Stimulated activated CD4-positive, alpha-beta T cell treated with anti-CD3 and anti-CD28 coated beads, Interleukin-2, amount 100 ng/mL, for 48 hours (primary cell): ENCODE results near the gene NTN5.
"Not testable (repeated sequence)": the region's sequence is repeated elsewhere in the genome, so short reads cannot be mapped to it uniquely, and the experiment has no call there.

Experiments
- DNase-seq, 2 donors: peaks; one replicate each; pipeline ENCODE4 v3.0.0-alpha.2; 2020

NTN5 gene

DNA sequence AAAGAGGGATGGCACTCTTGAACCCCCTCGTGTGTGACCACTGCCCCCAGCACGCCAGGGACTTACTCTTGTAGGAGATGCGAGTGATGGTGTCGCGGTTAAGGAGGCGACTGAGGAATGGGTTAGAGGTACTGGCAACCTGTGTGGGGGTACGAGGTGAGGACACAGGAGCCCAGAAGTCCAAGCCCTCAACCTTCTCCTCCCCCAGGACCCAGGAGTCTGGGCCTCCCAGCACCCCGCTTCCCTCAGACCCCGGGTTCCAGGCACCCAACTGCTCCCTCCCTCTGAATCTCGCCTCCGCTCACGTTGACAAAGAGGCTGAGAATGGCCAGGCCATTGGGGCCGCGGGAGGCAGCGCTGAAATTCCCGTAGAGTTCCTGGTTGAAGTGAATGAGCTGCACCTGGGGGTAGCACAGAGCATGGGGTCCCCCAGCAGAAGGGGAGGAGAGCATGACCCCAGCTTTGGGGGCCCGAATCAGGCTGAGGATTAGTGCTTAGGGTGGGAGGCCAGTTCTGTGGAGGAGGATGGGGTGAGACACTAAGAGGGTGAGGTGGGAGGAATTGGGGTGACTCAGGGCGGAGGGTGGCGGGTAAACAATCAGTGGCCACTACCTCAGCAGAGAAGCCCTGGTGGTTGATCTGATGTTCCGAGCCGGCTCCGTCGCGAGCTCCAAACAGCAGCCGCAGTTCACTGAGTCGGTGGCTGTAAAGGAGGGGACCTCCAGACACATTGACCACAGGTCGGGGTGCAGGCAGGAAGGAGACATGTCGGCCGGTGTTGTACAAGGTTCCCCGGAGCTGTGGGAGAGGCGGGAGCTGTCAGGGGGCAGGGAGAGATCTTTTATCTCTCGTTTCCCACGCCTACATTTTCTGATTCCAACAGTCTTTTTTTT, 33.1 kb downstream of the NTN5 start:
- no peak for DNase-seq

DNA sequence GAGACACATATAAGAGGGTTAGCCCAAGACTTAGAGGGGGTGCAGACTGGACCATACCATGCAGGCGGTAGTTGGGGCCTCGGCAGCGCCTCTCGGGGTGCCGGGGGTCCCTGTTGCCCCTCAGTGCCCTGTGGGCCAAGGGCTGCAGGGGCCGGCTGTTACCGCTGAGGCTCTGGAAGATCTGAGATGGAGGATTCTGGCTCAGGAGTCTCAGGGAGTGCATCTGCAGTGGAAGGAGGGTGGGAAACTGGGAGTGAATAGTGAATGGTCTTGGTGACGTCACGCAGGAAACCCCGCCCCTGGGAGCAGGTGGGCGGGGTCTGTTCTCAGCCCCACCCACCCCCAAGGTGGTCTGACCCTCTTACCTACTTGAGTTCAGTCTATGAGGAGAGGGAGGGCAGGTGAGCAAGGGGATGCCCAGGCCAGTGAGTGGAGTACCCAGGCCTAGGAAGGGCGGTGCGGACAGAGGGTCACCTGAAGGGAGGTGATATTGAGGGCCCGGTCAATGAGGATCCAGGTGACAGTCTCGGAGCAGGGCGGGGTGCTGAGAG, 33.9 kb downstream of the NTN5 start:
- DNase-seq: no peak

DNA sequence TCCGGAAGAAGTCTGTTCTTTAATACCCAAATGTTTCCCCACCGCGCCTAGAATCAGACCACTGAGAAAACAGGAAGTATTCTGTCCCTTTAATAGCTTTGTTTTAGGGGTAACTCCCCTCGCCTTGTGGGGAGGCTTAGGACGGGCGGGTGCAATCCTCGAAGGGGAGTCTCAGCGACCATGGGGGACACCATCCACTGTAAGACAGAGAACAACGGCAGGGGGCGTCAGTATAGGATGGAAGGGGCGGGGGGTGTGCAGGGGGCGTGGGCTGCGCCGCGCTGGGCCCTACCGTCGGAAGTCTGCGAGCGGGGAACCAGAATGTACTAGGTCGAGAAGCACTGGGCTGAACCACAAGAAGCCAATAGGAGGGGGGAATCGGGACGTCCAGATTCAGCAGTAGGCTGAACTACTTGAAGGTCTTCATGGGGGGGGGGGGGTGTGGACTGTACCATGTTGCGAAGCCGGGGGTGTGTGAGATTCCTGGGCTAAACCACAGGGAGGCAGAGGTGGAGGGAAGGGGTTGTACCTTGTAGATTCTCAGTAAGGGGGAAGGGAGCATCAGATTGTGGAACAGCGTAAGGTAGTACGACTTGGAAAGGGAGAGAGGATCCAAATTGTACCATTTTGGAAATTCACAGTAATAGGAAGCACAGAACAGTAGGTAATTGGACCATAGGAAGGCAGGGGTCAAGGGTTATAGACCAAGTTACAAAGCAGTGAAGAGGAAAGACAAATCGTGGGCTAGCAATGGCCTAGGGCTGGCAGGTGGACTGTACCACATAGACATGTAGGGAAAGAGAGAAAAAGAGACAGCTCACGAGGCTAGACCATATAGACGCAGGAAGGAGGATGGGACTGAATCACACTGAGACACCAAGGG, 34.6 kb downstream of the NTN5 start:
- DNase-seq: peak; percentile 51 to 61

- peak; percentile 94 to 95 for DNase-seq
Measured at GRCh38 chr19:48637449-48637947, 35.3 kb downstream of the NTN5 start.

DNA sequence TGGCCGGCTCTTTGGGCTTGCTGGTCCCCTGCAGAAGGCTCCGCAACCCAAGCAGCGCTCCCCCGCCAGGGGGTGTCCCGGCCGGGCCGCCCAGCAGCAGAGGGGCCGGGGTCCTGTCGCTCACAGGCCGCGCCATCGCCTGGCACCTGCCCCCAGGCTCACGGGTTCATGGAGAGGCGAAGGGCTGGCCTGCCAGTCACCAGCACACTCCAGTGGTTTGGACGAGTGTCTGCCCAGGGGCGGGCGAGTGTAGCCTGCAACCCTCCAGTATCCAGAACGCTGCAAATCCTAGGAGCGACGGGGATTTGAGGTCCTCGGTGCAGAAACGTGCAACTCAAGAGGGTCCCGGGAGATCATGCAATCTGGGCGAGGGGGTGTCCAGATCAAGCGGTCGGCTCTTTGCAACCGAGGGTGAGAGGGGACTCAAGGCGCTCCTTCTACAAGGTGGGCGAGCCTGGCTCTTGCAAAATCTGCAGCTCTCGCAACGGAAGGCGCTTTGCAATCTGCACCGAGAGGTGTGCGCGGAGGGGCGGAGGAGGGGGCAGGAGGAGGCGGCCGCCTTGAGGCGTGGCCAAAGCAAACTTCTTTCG, 35.9 kb downstream of the NTN5 start, which contains the start of gene DBP:
Gene DBP (minus strand): TSS at position 521 of the 590 bp plus-strand sequence. CDS start 385 bp downstream, at position 136.
- DNase-seq: no peak

DNA sequence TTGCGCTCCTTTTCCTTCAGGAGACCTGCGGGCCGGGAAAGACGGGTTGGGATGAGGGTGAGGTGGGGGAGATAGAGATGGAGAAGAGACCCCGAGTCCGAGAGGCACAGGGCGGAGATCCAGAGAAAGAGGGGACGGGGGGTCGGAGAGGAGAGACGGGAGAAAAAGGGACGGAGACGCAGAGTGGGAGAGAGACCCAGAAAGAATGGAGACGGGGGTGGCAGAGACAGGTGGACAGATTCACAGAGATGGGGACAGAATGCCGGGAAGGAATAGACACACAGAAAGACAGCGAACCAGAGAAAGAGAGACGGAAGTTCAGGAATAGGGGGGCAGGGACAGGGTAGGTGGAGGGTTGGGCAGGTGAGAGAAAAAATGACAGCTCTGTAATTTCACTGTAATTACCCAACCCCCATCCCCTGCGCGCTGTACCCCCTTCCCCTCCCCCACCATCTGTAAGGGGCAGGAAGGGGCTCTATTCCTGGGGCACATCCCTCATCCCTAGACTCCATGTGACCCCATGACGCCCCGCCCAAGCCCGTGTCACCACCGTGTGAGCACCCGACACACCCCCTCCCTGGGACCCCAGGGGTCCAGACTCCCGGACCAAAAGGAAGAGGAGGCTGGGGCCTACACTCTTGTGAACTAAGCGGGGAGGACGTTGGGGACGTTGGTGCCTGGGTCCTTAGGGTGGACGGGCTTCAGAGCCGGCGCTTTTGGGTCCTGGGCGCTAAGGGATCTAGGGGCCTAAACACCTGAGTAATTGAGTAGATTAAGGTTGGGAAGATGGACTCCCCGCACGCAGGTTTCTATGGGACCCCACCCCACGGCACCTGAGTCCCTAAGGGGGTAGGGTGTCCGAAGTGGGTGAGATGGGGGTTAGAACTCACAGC, 36.6 kb downstream of the NTN5 start:
- DNase-seq: no peak

DNA sequence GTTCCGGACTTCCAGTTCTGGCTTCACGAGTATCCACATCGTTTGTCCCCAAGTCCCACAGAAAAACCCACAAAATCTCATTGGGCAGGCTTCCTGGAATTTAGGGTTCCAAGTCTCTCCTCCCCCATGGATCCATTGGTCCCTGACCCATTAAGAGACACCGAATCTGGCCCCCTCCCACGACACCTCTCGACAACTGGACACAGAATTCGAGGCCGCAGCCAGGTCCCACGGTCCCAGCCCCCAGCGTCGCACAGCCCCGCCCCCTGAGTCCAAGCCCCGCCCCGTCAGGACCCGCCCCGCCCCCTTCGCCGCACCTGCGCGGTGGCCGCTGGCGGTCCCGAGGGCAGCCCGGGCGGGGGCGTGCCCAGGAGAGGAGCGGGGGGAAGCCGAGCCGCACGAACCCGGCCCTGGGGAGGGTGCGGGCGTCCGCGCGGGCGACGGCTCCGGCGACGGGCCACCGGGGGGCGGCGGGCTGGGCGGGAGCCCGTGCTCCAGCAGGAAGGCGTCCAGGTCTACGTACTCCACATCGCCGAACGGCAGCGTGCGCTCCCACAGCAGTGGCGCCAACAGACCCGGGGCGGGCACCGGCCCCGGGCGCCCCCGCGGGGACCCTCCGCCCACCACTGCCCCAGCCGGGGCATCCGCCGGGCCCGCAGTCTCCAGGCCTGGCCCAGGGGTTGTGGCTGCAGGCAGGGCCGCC, 37.4 kb downstream of the NTN5 start:
- peak; percentile 61 to 76 for DNase-seq

DNA sequence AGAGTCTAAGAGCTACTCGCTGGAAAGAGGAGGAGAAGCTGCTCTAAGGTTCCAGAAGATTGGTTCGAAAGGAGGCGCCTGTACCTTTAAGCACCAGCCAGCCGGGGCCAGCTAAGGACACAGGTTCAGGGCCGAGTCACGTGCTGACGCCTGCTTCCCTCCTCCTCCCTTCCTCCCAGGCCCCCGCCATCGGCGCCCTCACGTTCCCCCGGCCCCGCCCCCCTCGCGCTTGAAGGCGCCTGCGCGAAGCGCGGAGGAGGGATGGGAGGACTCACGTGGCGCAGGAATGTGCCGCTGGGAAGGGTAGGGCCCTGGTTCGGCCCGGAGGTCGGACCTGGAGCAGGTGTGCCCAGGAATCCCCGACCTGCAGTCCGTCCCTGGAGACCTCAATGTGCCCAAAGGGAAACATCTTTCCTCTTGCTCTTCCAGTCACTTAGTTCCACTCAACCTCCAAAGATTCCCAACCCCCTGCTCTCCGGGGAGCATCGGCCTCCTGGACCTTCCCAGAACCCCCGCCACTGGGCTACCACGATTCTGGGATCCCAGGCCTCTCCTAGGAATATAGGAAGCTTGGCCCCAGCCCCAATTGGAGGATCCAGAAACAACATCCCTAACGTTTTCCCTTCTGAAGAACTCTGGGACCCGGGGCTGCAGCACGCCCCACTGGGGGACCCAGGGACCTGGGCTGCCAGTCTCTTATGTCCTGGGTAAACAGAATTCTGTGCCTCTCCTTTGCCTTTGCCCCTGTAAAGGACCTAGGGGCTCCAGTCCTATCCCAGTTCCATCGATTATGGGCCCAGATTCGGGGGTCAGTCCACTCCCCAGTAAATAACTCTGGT, 38.2 kb downstream of the NTN5 start:
- peak; percentile 91 to 92 for DNase-seq

GRCh38 chr19:48634036-48634342, 38.8 kb downstream of the NTN5 start:
- DNase-seq: no peak

GRCh38 chr19:48633148-48634035, 39.4 kb downstream of the NTN5 start:
- no peak for DNase-seq

- DNase-seq: no peak
Measured at GRCh38 chr19:48632692-48633147, 40.1 kb downstream of the NTN5 start.

DNA sequence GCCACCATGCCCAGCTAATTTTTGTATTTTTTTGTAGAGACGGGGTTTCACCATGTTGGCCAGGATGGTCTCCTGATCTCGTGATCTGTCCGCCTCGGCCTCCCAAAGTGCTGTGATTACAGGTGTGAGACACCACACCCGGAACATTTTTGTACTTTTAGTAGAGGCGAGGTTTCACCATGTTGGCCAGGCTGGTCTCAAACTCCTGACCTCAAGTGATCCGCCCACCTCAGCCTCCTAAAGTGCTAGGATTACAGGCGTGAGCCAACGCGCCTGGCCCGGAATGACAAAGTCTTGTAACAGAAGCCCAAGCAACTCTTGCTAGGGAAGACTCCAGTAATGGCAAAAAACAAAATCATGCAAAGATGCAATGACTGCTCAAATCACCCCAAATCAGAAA, 40.5 kb downstream of the NTN5 start:
- not testable (repeated sequence) for DNase-seq

DNA sequence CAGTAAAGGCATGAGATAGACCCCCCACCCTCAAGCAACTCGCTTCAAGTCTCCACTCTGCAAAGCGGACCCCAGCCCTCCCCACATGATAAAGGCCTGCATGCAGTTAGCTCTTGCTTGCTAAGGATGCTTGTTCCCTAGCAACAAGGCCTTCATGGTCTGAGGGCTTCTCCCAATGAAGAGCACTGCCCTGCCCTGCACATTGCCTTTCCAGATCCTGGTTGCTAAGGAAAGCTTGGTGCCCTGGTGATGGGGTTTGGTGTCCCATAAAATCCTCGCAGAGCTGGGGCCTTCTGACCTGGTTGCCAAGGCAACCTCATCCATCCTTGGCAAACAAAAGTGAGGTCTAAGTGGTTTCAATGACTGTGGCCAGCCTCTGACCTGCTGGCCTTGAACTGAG, 41.6 kb downstream of the NTN5 start:
- DNase-seq: no peak

DNA sequence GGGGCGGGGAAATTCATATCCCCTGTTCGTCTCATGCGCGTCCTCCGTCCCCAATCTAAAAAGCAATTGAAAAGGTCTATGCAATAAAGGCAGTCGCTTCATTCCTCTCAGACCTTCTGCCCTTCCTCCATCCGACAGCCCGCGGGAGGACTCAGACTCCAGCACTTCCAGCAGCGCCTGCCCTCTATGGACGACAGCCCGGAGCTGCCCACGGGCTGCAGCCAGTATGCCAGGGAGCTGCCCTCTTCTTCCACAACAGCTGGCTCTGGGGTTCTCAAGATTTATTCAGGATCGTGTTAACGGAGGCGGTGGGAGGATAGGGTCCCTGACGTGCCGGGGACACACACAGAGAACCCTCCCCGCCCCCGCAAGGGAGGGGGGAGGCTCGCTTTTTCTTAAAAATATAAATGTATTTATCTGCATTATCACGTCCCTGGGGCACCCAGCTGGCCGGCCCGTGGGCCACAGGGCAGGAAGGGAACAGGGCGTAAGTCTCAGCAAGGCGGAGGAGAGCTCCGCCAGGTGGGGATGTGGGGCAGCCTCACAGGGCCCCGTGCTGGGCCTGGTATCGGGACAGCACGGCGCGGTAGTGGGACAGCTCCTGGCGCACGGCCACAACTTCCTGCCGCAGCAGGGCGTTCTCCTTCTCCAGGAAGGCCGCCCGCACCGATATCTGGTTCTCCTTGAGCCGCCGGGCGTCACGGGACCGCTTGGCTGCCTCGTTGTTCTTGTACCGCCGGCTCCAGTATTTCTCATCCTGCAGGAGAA, 42.3 kb downstream of the NTN5 start:
- DNase-seq: no peak

DNA sequence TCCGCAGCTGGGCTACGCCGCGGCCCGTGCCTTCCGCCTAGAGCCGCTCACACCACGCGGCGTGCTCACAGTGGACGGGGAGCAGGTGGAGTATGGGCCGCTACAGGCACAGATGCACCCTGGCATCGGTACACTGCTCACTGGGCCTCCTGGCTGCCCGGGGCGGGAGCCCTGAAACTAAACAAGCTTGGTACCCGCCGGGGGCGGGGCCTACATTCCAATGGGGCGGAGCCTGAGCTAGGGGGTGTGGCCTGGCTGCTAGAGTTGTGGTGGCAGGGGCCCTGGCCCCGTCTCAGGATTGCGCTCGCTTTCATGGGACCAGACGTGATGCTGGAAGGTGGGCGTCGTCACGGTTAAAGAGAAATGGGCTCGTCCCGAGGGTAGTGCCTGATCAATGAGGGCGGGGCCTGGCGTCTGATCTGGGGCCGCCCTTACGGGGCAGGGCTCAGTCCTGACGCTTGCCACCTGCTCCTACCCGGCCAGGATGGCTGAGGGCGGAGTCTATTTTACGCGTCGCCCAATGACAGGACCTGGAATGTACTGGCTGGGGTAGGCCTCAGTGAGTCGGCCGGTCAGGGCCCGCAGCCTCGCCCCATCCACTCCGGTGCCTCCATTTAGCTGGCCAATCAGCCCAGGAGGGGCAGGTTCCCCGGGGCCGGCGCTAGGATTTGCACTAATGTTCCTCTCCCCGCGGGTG, 43.1 kb downstream of the NTN5 start:
- no peak for DNase-seq

- DNase-seq: no peak
Measured at GRCh38 chr19:48629297-48629598, 43.6 kb downstream of the NTN5 start.

- DNase-seq: no peak
Measured at GRCh38 chr19:48628486-48629296, 44.1 kb downstream of the NTN5 start.
